HG03354 (cell line): Measurements from ENCODE around the gene CSDE1.
"Not testable (repeated sequence)": the region's sequence is repeated elsewhere in the genome, so short reads cannot be mapped to it uniquely, and the experiment has no call there.

Experiments
- ATAC-seq: cut with Tn5 transposase; IDR thresholded peaks from one replicate; pipeline ENCODE4 v1.9.1; 2021; ENCODE audit warnings: mild to moderate bottlenecking; ENCODE audit not compliant: unreplicated experiment, poor library complexity, severe bottlenecking

Gene CSDE1

GRCh38 chr1:114757455-114758255 lies at the start of gene CSDE1:
CSDE1 (minus strand) TSS chr1:114757984; CDS start chr1:114739890, 18,094 bp downstream.
- ATAC-seq = peak; percentile 88

- ATAC-seq = not testable (repeated sequence)
Observed at GRCh38 chr1:114804449-114804848, 46.7 kb upstream of the CSDE1 start.

GRCh38 chr1:114803001-114803400 lies 45.2 kb upstream of the CSDE1 start:
- no peak for ATAC-seq

DNA sequence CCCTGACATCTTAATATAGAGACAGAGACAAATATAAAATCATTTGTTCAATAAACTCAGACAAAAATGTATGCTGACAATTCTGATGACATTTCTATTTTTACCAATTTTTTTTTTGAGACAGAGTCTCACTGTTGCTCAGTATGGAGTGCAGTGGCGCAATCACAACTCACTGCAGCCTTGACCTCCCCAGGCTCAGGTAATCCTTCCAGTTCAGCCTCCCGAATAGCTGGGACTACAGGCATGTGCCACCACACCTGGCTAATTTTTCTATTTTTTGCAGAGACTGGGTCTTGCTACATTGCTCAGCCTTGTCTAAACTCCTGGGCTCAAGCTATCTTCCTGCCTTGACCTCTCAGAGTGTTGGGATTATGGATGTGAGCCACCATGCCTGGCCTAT lies 36.3 kb upstream of the CSDE1 start:
- no peak for ATAC-seq

- not testable (repeated sequence) for ATAC-seq
Observed at GRCh38 chr1:114790581-114790980, 32.8 kb upstream of the CSDE1 start.

- not testable (repeated sequence) for ATAC-seq
Observed at GRCh38 chr1:114786440-114786839, 28.7 kb upstream of the CSDE1 start.

DNA sequence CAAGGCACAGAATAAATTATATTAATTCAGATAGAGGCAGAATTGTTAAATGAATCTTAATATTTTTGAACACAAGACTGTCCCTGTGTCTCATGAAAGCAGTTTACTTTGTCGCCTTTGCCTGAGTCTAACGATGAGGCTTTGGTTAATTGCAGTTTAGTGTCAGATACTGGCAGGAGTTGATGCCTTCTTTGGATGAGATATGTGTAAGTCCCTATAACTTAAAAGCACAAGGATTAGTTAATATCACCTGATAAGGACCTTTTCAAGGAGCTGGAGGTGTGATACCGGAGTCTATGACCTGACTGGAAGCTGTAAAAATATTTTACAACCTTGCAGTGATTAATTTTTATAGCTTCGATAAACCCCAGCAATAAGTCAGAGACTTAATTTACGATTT lies 24.7 kb upstream of the CSDE1 start:
- ATAC-seq = no peak

DNA sequence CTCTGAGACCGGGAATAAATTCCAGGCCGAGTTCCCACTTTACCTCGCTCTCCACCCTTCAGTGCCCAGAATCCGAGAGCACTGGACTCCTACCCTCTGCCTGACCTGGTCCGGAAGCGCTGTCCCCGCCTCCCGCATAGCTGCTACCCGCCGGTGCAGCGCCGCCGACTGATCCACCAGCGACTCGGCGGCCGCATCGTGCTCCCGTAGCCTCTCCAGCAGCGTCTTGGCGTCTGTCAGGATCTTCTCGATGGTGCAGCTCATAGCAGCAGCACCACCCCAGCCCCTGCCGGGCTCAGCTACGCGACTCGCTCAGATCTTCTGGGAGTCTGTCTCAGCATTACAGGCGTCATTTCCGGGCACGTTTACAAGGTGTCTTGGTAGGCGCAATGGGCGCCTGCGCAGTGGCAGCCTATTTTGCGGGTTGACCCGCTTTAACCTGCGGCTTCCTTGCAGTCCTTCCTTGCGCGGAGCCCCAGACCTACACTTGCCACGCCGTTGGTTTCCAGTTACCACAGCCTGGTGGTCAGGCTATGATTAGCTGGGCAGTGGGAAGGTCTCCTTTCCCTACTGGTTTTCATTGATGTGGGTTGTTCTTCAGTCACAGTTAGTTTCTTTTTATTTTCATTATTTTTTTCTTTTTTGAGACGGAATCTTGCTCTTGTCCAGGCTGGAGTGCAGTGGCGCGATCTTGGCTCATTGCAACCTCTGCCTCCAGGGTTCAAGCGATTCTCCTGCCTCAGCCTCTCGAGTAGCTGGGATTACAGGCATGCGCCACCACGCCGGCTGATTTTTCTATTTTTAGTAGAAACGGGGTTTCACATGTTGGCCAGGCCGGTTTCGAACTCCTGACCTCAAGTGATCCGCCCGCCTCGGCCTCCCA lies 22.8 kb upstream of the CSDE1 start, which contains the start of gene SIKE1:
SIKE1 (minus strand) TSS at position 342 of the 883 bp plus-strand sequence; CDS start at position 264, 78 bp downstream.
- peak; percentile 99 for ATAC-seq

GRCh38 chr1:114779722-114780121 lies 21.9 kb upstream of the CSDE1 start:
- ATAC-seq = no peak

DNA sequence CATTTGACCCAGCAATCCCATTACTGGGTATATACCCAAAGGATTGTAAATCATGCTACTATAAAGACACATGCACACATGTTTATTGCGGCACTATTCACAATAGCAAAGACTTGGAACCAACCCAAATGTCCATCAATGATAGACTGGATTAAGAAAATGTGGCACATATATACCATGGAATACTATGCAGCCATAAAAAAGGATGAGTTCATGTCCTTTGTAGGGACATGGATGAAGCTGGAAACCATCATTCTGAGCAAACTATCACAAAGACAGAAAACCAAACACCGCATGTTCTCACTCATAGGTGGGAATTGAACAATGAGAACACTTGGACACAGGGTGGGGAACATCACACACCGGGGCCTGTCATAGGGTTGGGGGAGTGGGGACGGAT lies 18.9 kb upstream of the CSDE1 start:
- not testable (repeated sequence) for ATAC-seq

DNA sequence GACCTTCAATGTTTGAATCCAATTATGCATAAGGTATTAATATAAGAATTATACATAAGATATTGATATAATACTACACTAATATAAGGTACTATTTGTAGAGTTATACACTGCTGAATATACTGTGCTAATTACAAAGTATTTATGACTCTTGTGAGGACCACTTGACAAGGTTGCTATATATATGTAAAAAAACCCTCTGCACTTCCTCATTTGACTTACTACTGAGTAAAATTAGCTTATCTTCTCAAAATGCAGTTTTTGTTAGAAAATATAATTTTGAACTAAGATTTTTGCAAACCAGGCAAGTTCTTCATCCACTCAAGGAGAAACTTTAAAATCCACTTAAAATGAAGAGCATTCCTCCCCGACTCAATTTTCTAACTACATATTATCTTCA lies 14.2 kb upstream of the CSDE1 start:
- no peak for ATAC-seq

DNA sequence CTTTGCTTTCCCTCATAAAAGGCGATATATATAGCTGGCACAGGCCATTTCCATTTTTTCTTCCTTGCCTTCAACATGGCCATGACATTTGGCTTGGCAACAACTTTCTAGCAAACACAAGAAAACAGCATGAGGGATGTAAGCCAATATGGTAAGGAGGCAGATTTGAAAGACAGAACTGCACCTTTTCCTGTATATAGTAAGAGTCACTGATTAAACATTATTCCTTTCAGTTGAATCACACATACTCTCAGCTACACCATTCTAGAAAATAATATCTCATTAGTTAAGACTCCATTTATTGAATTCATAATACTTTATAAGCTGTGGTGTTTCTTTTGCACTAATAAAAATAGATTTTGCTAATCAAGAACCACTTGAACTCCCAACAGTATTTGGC lies 13.2 kb upstream of the CSDE1 start:
- ATAC-seq = no peak

- no peak for ATAC-seq
Observed at GRCh38 chr1:114764689-114765088, 6.9 kb upstream of the CSDE1 start.

- no peak for ATAC-seq
Observed at GRCh38 chr1:114758256-114758832, 560 bp upstream of the CSDE1 start.

GRCh38 chr1:114756949-114757454 lies 782 bp downstream of the CSDE1 start:
- ATAC-seq = peak; percentile 1

GRCh38 chr1:114756009-114756892 lies 1.5 kb downstream of the CSDE1 start:
- peak; percentile 26 for ATAC-seq

DNA sequence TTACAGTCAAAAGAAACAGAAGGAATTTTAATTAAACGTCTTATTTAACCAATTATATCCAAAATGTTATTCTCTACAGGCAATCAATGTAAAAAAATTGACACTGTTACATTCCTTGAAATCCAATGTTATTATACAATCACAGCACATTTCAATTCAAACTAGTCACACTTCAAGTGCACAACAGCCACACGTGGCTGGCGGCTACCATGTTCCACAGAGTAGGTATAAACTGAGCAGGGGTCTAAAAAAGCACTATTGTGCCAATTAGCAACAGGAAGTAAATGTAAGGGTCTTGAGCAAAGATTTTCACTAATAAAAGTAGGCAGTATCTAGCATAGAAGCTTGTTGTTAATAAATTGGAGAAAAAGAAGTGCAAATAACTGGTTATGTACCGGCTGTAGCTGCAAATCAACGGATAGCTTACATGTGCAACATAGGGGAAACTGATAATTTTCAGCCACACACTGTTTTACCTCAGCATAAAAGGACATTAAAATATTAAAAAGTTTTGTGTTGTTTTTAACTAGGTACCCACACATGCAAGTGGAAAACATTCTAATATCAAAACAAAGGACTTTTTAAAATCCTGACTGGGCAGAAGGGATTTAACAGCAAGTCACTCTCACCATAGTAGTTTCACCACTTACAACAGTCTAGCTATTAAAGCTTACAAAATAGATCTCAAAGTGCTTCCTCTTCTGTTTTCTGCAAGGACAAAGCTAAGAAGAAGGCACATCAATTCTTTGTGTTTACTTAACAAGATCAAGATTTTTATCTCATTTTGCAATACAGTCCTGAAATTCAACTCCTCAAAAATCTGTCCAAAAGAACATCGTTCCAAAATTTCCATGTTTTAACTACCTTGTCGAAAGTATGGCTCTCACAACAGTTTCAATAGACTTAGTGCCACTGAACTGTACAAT lies 2.5 kb downstream of the CSDE1 start:
- no peak for ATAC-seq

- ATAC-seq = not testable (repeated sequence)
Observed at GRCh38 chr1:114753702-114754101, 4.1 kb downstream of the CSDE1 start.
